IMR-90 (cell line): ENCODE data around the gene NHP2. TPM values are rescaled to one million over a fixed set of nuclear protein-coding genes. Genes with fewer than 3 reads are reported as not detected.

ENCODE experiments used
- ATAC-seq: fragments of 200-7000 bp; cut with Tn5 transposase; 2 replicates; pipeline ENCODE4 v1.9.1; 2020; ENCODE audit warnings: low read depth, mild to moderate bottlenecking, moderate library complexity
- BruUV-seq: library from RNA; stranded (reverse); fragments of 400-500 nt; replicated peaks from 2 replicates; lab custom pipeline; 2021; lab: Mats Ljungman, UMichigan
- CTCF ChIA-PET: fragments of 300-600 bp; formaldehyde crosslinking; extraction: SDS; loops from one replicate; lab custom pipeline; 2021; ENCODE audit warnings: antibody characterized with exemption; lab: Yijun Ruan, JAX
- POLR2A ChIA-PET: fragments of 300-600 bp; sonication (Branson Sonifier 250); formaldehyde crosslinking; loops from one replicate; lab custom pipeline; 2022; ENCODE audit warnings: antibody characterized with exemption; ENCODE audit not compliant: unreplicated experiment; lab: Charles Lee
- DNase-seq: peaks from one replicate; pipeline ENCODE4 v3.0.0; 2013
- H2AFZ ChIP-seq: replicated peaks from 2 replicates; pipeline ENCODE3; 2013; ENCODE audit warnings: low read length, mild to moderate bottlenecking; ENCODE audit not compliant: poor library complexity
- H2AK5ac ChIP-seq: 2 replicates; pipeline ENCODE4 v1.6.1; 2013; ENCODE audit warnings: low read depth, low read length, inconsistent platforms
- H2AK9ac ChIP-seq: replicated peaks from 2 replicates; pipeline ENCODE3; 2013; ENCODE audit warnings: mild to moderate bottlenecking, low read depth, low read length, moderate library complexity; ENCODE audit not compliant: poor library complexity
- H2BK120ac ChIP-seq: 2 replicates; pipeline ENCODE4 v1.6.1; 2013; ENCODE audit warnings: low read depth, low read length, inconsistent platforms
- H2BK15ac ChIP-seq: 3 replicates; pipeline ENCODE4 v1.6.1; 2013; ENCODE audit warnings: low read depth, low read length, inconsistent platforms
- H2BK20ac ChIP-seq: 2 replicates; pipeline ENCODE4 v1.6.1; 2013; ENCODE audit warnings: low read depth, mild to moderate bottlenecking, inconsistent platforms, low read length, moderate library complexity
- H2BK5ac ChIP-seq: 2 replicates; pipeline ENCODE4 v1.6.1; 2013; ENCODE audit warnings: mild to moderate bottlenecking, low read depth, low read length, inconsistent platforms; ENCODE audit not compliant: poor library complexity, severe bottlenecking
- H3K14ac ChIP-seq: replicated peaks from 2 replicates; pipeline ENCODE4 v1.6.1; 2013; ENCODE audit warnings: low read depth, low read length, inconsistent platforms
- H3K18ac ChIP-seq: 2 replicates; pipeline ENCODE4 v1.6.1; 2013; ENCODE audit warnings: low read depth, low read length, control low read depth
- H3K23ac ChIP-seq: 2 replicates; pipeline ENCODE4 v1.6.1; 2013; ENCODE audit warnings: low read depth, low read length, inconsistent platforms
- H3K27ac ChIP-seq: 2 replicates; pipeline ENCODE4 v1.5.1; 2013; ENCODE audit warnings: mild to moderate bottlenecking, control low read depth, low read length; ENCODE audit not compliant: insufficient read depth
- H3K27me3 ChIP-seq: 2 replicates; pipeline ENCODE4 v1.6.1; 2013; ENCODE audit warnings: low read length; ENCODE audit not compliant: control insufficient read depth, insufficient read depth
- H3K36me3 ChIP-seq: 2 replicates; pipeline ENCODE4 v1.6.1; 2013; ENCODE audit warnings: low read length, mixed read lengths; ENCODE audit not compliant: control insufficient read depth, insufficient read depth
- H3K4ac ChIP-seq: 2 replicates; pipeline ENCODE4 v1.6.1; 2013; ENCODE audit warnings: low read depth, low read length, inconsistent platforms
- H3K4me1 ChIP-seq: 2 replicates; pipeline ENCODE4 v1.6.1; 2013; ENCODE audit warnings: low read length, mixed read lengths; ENCODE audit not compliant: control insufficient read depth, insufficient read depth
- H3K4me2 ChIP-seq: 2 replicates; pipeline ENCODE4 v1.6.1; 2013; ENCODE audit warnings: low read depth, mild to moderate bottlenecking, control low read depth, low read length, moderate library complexity
- H3K4me3 ChIP-seq: 2 replicates; pipeline ENCODE4 v1.5.1; 2013; ENCODE audit warnings: low read depth, mild to moderate bottlenecking, control low read depth, low read length, moderate library complexity; ENCODE audit not compliant: insufficient read depth
- H3K56ac ChIP-seq: 2 replicates; pipeline ENCODE4 v1.6.1; 2013; ENCODE audit warnings: low read length, inconsistent platforms; ENCODE audit not compliant: insufficient read depth; ENCODE audit errors: extremely low read depth
- H3K79me1 ChIP-seq, 2 experiments: 2 replicates each; pipeline ENCODE4 v1.6.1; 2013; ENCODE audit warnings: low read length in 2 of 2, inconsistent platforms in 1 of 2, low read depth in 1 of 2
- H3K9ac ChIP-seq: 2 replicates; pipeline ENCODE4 v1.6.1; 2013; ENCODE audit warnings: low read depth, low read length, control low read depth
- H3K9me1 ChIP-seq: 2 replicates; pipeline ENCODE4 v1.6.1; 2013; ENCODE audit warnings: low read length, inconsistent platforms; ENCODE audit not compliant: insufficient read depth
- H3K9me3 ChIP-seq: 2 replicates; pipeline ENCODE4 v1.6.1; 2013; ENCODE audit warnings: low read length; ENCODE audit not compliant: control insufficient read depth, insufficient read depth
- H4K20me1 ChIP-seq: 2 replicates; pipeline ENCODE4 v1.6.1; 2013; ENCODE audit warnings: low read length, inconsistent platforms; ENCODE audit not compliant: insufficient read depth
- H4K5ac ChIP-seq: 2 replicates; pipeline ENCODE4 v1.6.1; 2013; ENCODE audit warnings: mild to moderate bottlenecking, low read depth, low read length, control low read depth
- H4K8ac ChIP-seq, 2 experiments: 2 replicates each; pipeline ENCODE4 v1.6.1; 2013; ENCODE audit warnings: low read depth in 2 of 2, low read length in 2 of 2, control low read depth in 1 of 2, inconsistent platforms in 1 of 2
- H4K91ac ChIP-seq: 2 replicates; pipeline ENCODE4 v1.6.1; 2013; ENCODE audit warnings: low read depth, low read length, inconsistent platforms; ENCODE audit not compliant: insufficient read depth
- BHLHE40 ChIP-seq: fragments of 150-350 bp; IDR thresholded peaks from 2 replicates; pipeline ENCODE4 v1.6.1; 2016; ENCODE audit warnings: mild to moderate bottlenecking, low read depth, low read length
- CEBPB ChIP-seq: IDR thresholded peaks from 2 replicates; pipeline ENCODE4 v1.6.1; 2012; ENCODE audit warnings: low read depth, low read length, improper control_type of control experiment
- CHD1 ChIP-seq: IDR thresholded peaks from 2 replicates; pipeline ENCODE4 v1.6.1; 2012; ENCODE audit warnings: low read depth, low read length, improper control_type of control experiment
- CTCF ChIP-seq: conservative IDR thresholded peaks from 2 replicates; pipeline ENCODE4 v1.5.1; 2012; ENCODE audit warnings: mild to moderate bottlenecking, low read depth, low read length, improper control_type of control experiment
- FOS ChIP-seq: fragments of 150-350 bp; IDR thresholded peaks from 2 replicates; pipeline ENCODE4 v1.6.1; 2016; ENCODE audit warnings: low read depth, low read length
- MAFK ChIP-seq: IDR thresholded peaks from 2 replicates; pipeline ENCODE4 v1.6.1; 2012; ENCODE audit warnings: low read depth, low read length, improper control_type of control experiment
- MAZ ChIP-seq: IDR thresholded peaks from 2 replicates; pipeline ENCODE4 v1.6.1; 2012; ENCODE audit warnings: low read depth, mild to moderate bottlenecking, low read length, improper control_type of control experiment, moderate library complexity, borderline replicate concordance
- MXI1 ChIP-seq: IDR thresholded peaks from 2 replicates; pipeline ENCODE4 v1.6.1; 2012; ENCODE audit warnings: low read depth, mild to moderate bottlenecking, low read length, moderate library complexity, borderline replicate concordance
- NFE2L2 ChIP-seq: fragments of 150-350 bp; IDR thresholded peaks from 2 replicates; pipeline ENCODE4 v1.6.1; 2016; ENCODE audit warnings: low read depth, mild to moderate bottlenecking, low read length
- POLR2A ChIP-seq: IDR thresholded peaks from 2 replicates; pipeline ENCODE4 v1.6.1; 2012; ENCODE audit warnings: mild to moderate bottlenecking, low read depth, low read length
- RAD21 ChIP-seq: IDR thresholded peaks from 2 replicates; pipeline ENCODE4 v1.6.1; 2012; ENCODE audit warnings: low read length, improper control_type of control experiment
- RFX5 ChIP-seq: IDR thresholded peaks from 2 replicates; pipeline ENCODE4 v1.8.0; 2012; ENCODE audit warnings: low read depth, mild to moderate bottlenecking, low read length, moderate library complexity
- SMC3 ChIP-seq: fragments of 150-350 bp; IDR thresholded peaks from 2 replicates; pipeline ENCODE4 v1.6.1; 2016; ENCODE audit warnings: low read depth, mild to moderate bottlenecking, antibody characterized with exemption, low read length, moderate library complexity
- WGBS, 2 experiments: methylation state at CpG; one replicate each; pipeline versions ENCODE4 v1.1.5 to v1.1.7; 2013; ENCODE audit warnings: missing lambda C conversion rate in 2 of 2; ENCODE audit not compliant: insufficient read length in 1 of 2; ENCODE audit errors: extremely low coverage in 2 of 2; 5-methylcytosine and 5-hydroxymethylcytosine counted together
- dilution Hi-C: fragments of 300-500 bp; cut with HindIII; formaldehyde crosslinking; loops from one replicate; pipeline ENCODE4 v1.14.3; 2018; ENCODE audit warnings: low sequenced_read_pairs; ENCODE audit not compliant: unreplicated experiment
- in situ Hi-C: fragments of 300-500 bp; cut with MboI; formaldehyde crosslinking; loops from 3 replicates; pipeline ENCODE4 v1.14.3; 2019; ENCODE audit warnings: low sequenced_read_pairs, inconsistent platforms, mixed read lengths
- intact Hi-C: fragments of 100-400 bp; cut with micrococcal nuclease; formaldehyde crosslinking; loops from 2 replicates; pipeline ENCODE4 v1.10.0; 2022
- polyA plus RNA-seq, 3 experiments: library from polyadenylated mRNA; depleted of rRNA; stranded (reverse); fragments of >200 nt; gene quantifications; 2 replicates each; pipeline ENCODE4 v1.2.3, GENCODE V29; 2012; ENCODE audit warnings: low replicate concordance in 1 of 3
- total RNA-seq: library from RNA; depleted of rRNA; stranded (reverse); fragments of >200 nt; gene quantifications from 2 replicates; pipeline ENCODE4 v1.2.3, GENCODE V29; 2012
- TF ChIP-seq, protein P1 (sequence below): fragments of 150-350 bp; IDR thresholded peaks from 2 replicates; pipeline ENCODE4 v1.6.1; 2017; ENCODE audit warnings: mild to moderate bottlenecking, antibody characterized with exemption, low read length, low read depth

The NHP2 gene
- total and polyA plus RNA-seq, 2 of the 4 experiments (the other 2 are of a cell fraction), result 180 to 278 TPM

GRCh38 chr5:178174456-178174855 lies 20.8 kb upstream of the NHP2 start:
- no peak overlapping the region for H2BK120ac ChIP-seq
- H3K79me1 ChIP-seq, result no peaks in the 10 kb centered on the region
- CTCF ChIA-PET, result no interaction called here
- ATAC-seq, result no peak
- TF ChIP-seq RFX5, result no peak
- TF ChIP-seq CHD1, result no peak
- TF ChIP-seq, protein P1, sequence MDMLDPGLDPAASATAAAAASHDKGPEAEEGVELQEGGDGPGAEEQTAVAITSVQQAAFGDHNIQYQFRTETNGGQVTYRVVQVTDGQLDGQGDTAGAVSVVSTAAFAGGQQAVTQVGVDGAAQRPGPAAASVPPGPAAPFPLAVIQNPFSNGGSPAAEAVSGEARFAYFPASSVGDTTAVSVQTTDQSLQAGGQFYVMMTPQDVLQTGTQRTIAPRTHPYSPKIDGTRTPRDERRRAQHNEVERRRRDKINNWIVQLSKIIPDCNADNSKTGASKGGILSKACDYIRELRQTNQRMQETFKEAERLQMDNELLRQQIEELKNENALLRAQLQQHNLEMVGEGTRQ, result no peak
- no peak for TF ChIP-seq MAZ
- no peak for TF ChIP-seq BHLHE40
- TF ChIP-seq CTCF, result no peak
- TF ChIP-seq MXI1, result no peak
- TF ChIP-seq RAD21, result no peak
- TF ChIP-seq FOS, result no peak
- no peak for TF ChIP-seq POLR2A
- TF ChIP-seq CEBPB, result no peak
- no peak for TF ChIP-seq MAFK
- no peak for TF ChIP-seq NFE2L2
- no peak for TF ChIP-seq SMC3
- H3K14ac ChIP-seq, result no peak overlapping the region
- H2AK5ac ChIP-seq, result no peak overlapping the region
- H3K4me3 ChIP-seq, result no peak overlapping the region
- H4K5ac ChIP-seq, result no peak overlapping the region
- H3K9me1 ChIP-seq, result no peaks in the 10 kb centered on the region
- H3K56ac ChIP-seq, result no peak overlapping the region
- no peak overlapping the region for H3K4ac ChIP-seq
- H2AK9ac ChIP-seq, result no peak overlapping the region
- no peak overlapping the region for H3K23ac ChIP-seq
- no peak overlapping the region for H4K91ac ChIP-seq
- no peak overlapping the region for H3K18ac ChIP-seq
- H4K8ac ChIP-seq, result no peak overlapping the region
- peaks cover 6% of the 10 kb centered on the region for H3K27me3 ChIP-seq
- H3K36me3 ChIP-seq, result no peaks in the 10 kb centered on the region
- H3K4me1 ChIP-seq, result no peaks in the 10 kb centered on the region
- no peak for DNase-seq
- WGBS, 2 experiments, result 100% methylated on average over 1 of the region's 3 CpGs; no CpG with 5 or more reads in 1 of the 2 experiments
- H3K4me2 ChIP-seq, result no peak overlapping the region
- in situ Hi-C loops, result loop anchor here (25.0 kb wide), 1 partner anchor 237 kb away; no protein-coding TSS in a partner anchor
- H4K20me1 ChIP-seq, result no peaks in the 10 kb centered on the region
- POLR2A ChIA-PET, result no interaction called here
- H3K9ac ChIP-seq, result no peak overlapping the region
- dilution Hi-C loops, result no loop called here
- peaks cover under 1% of the 10 kb centered on the region; the same call in 1 of the 2 replicates for H3K9me3 ChIP-seq
- no peak overlapping the region for H2BK15ac ChIP-seq
- intact Hi-C loops, result no loop called here
- H2BK5ac ChIP-seq, result no peak overlapping the region
- no peak overlapping the region for H2AFZ ChIP-seq
- no peak overlapping the region for H3K27ac ChIP-seq
- no peak overlapping the region for H2BK20ac ChIP-seq
- BruUV-seq, result no TSS peak
